Neural progenitor cell (in vitro differentiated cells): ENCODE data around the gene TFDP1. TPM values are rescaled to one million over a fixed set of nuclear protein-coding genes. Genes with fewer than 3 reads are reported as not detected.

Source experiments
- DNase-seq: peaks from one replicate; pipeline ENCODE4 v3.0.0-alpha.2; 2016; ENCODE audit warnings: low spot score
- H2AFZ ChIP-seq: fragments of 200-600 bp; sonication (generic); replicated peaks from 2 replicates; pipeline ENCODE4 v1.6.1; 2016; ENCODE audit warnings: antibody characterized with exemption
- H3F3A ChIP-seq: fragments of 200-600 bp; sonication (generic); 2 replicates; pipeline ENCODE4 v1.6.1; 2016; ENCODE audit warnings: antibody characterized with exemption, low read depth
- H3K27ac ChIP-seq: fragments of 200-600 bp; sonication (generic); 2 replicates; pipeline ENCODE4 v1.5.1; 2016; ENCODE audit warnings: mild to moderate bottlenecking
- H3K27me3 ChIP-seq: fragments of 200-600 bp; sonication (generic); 2 replicates; pipeline ENCODE4 v1.6.1; 2016; ENCODE audit warnings: mild to moderate bottlenecking, moderate library complexity
- H3K36me3 ChIP-seq: fragments of 200-600 bp; sonication (generic); 2 replicates; pipeline ENCODE4 v1.5.1; 2016
- H3K4me1 ChIP-seq: fragments of 200-600 bp; sonication (generic); 2 replicates; pipeline ENCODE4 v1.6.1; 2016; ENCODE audit warnings: mixed run types
- H3K4me2 ChIP-seq: fragments of 200-600 bp; sonication (generic); 2 replicates; pipeline ENCODE4 v1.6.1; 2016
- H3K4me3 ChIP-seq: fragments of 200-600 bp; sonication (generic); 2 replicates; pipeline ENCODE4 v1.5.1; 2016
- H3K79me2 ChIP-seq: fragments of 200-600 bp; sonication (generic); 2 replicates; pipeline ENCODE4 v1.6.1; 2016; ENCODE audit warnings: low read depth
- H3K9ac ChIP-seq: fragments of 200-600 bp; sonication (generic); 2 replicates; pipeline ENCODE4 v1.6.1; 2016
- H3K9me3 ChIP-seq: fragments of 200-600 bp; sonication (generic); 2 replicates; pipeline ENCODE4 v1.5.1; 2016; ENCODE audit warnings: low read depth
- H4K20me1 ChIP-seq: fragments of 200-600 bp; sonication (generic); 2 replicates; pipeline ENCODE4 v1.6.1; 2016; ENCODE audit warnings: low read depth
- H3K27ac Mint-ChIP-seq: 3 replicates; pipeline ENCODE4 v1.8.0; 2021; ENCODE audit warnings: mixed read lengths
- H3K27me3 Mint-ChIP-seq: 2 replicates; pipeline ENCODE4 v1.8.0; 2022; ENCODE audit warnings: low read depth, mild to moderate bottlenecking, inconsistent platforms, moderate library complexity, mixed read lengths; ENCODE audit not compliant: insufficient read depth
- H3K36me3 Mint-ChIP-seq: 3 replicates; pipeline ENCODE4 v1.8.0; 2021; ENCODE audit warnings: mixed read lengths
- H3K4me1 Mint-ChIP-seq: 3 replicates; pipeline ENCODE4 v1.8.0; 2021; ENCODE audit warnings: mixed read lengths
- H3K4me3 Mint-ChIP-seq: 3 replicates; pipeline ENCODE4 v1.8.0; 2021; ENCODE audit warnings: mild to moderate bottlenecking, moderate library complexity, mixed read lengths
- H3K9me3 Mint-ChIP-seq: 3 replicates; pipeline ENCODE4 v1.8.0; 2020; ENCODE audit warnings: mixed read lengths
- CTCF ChIP-seq: fragments of 200-600 bp; sonication (generic); IDR thresholded peaks from 2 replicates; pipeline ENCODE4 v1.5.1; 2017; ENCODE audit warnings: antibody characterized with exemption, mild to moderate bottlenecking
- EZH2 ChIP-seq: fragments of 200-600 bp; sonication (generic); IDR thresholded peaks from 2 replicates; pipeline ENCODE4 v1.6.1; 2017; ENCODE audit warnings: antibody characterized with exemption, mild to moderate bottlenecking, moderate library complexity
- EZH2phosphoT487 ChIP-seq: fragments of 200-600 bp; sonication (generic); IDR thresholded peaks from 2 replicates; pipeline ENCODE4 v1.6.1; 2017; ENCODE audit warnings: antibody characterized with exemption
- total RNA-seq: library from RNA; depleted of rRNA; stranded (reverse); fragments of >200 nt; gene quantifications from 2 replicates; pipeline ENCODE4 v1.2.3, GENCODE V29; 2015; ENCODE audit warnings: low replicate concordance

The TFDP1 gene
- total RNA-seq, 1 donor from 2014 or later: 88.6 TPM

- H3K36me3 Mint-ChIP-seq: peaks cover 59% of the 10 kb centered on the region
- Histone ChIP-seq H3F3A (no peaks in the 10 kb centered on the region), H4K20me1 (no peaks in the 10 kb centered on the region), H3K27me3 (no peaks in the 10 kb centered on the region), H3K27ac (no peak overlapping the region), H3K9me3 (peaks cover 24% of the 10 kb centered on the region), H3K4me3 (no peak overlapping the region), H3K4me1 (no peaks in the 10 kb centered on the region), H3K79me2 (no peaks in the 10 kb centered on the region), H3K4me2 (no peak overlapping the region), H3K36me3 (peaks cover 28% of the 10 kb centered on the region), H3K9ac (no peak overlapping the region), H2AFZ (no peak overlapping the region)
- H3K9me3 Mint-ChIP-seq: peaks cover 7% of the 10 kb centered on the region
- DNase-seq: no peak
- H3K27ac Mint-ChIP-seq: no peak overlapping the region
- no peak overlapping the region for H3K4me3 Mint-ChIP-seq
- TF ChIP-seq EZH2phosphoT487: no peak
- TF ChIP-seq EZH2: no peak
- H3K27me3 Mint-ChIP-seq: peaks cover under 1% of the 10 kb centered on the region
- no peaks in the 10 kb centered on the region for H3K4me1 Mint-ChIP-seq
Measured at GRCh38 chr13:113642563-113642962, 58.0 kb downstream of the TFDP1 start.

GRCh38 chr13:113643593-113643992 is 59.0 kb downstream of the TFDP1 start:
- H3K4me2 ChIP-seq: no peak overlapping the region
- peaks cover 2% of the 10 kb centered on the region for H3K27me3 Mint-ChIP-seq
- no peak for DNase-seq
- H3K79me2 ChIP-seq: no peaks in the 10 kb centered on the region
- H3K4me3 ChIP-seq: no peak overlapping the region
- H3K36me3 ChIP-seq: peaks cover 28% of the 10 kb centered on the region
- no peaks in the 10 kb centered on the region for H3F3A ChIP-seq
- no peak overlapping the region for H2AFZ ChIP-seq
- peaks cover 24% of the 10 kb centered on the region for H3K9me3 ChIP-seq
- no peak overlapping the region for H3K9ac ChIP-seq
- no peaks in the 10 kb centered on the region for H3K4me1 ChIP-seq
- no peak overlapping the region for H3K4me3 Mint-ChIP-seq
- H3K27ac Mint-ChIP-seq: no peak overlapping the region
- no peak overlapping the region for H3K27ac ChIP-seq
- no peaks in the 10 kb centered on the region for H4K20me1 ChIP-seq
- no peaks in the 10 kb centered on the region for H3K27me3 ChIP-seq
- peaks cover 7% of the 10 kb centered on the region for H3K9me3 Mint-ChIP-seq
- TF ChIP-seq EZH2phosphoT487 (no peak), EZH2 (no peak), CTCF (no peak)
- H3K4me1 Mint-ChIP-seq: no peaks in the 10 kb centered on the region
- H3K36me3 Mint-ChIP-seq: peaks cover 55% of the 10 kb centered on the region

- Histone ChIP-seq H3K9ac (no peak overlapping the region), H3K36me3 (peaks cover 28% of the 10 kb centered on the region), H2AFZ (no peak overlapping the region), H4K20me1 (no peaks in the 10 kb centered on the region), H3K79me2 (no peaks in the 10 kb centered on the region), H3K27ac (no peak overlapping the region), H3F3A (no peaks in the 10 kb centered on the region), H3K4me3 (no peak overlapping the region), H3K4me1 (no peaks in the 10 kb centered on the region), H3K27me3 (no peaks in the 10 kb centered on the region), H3K9me3 (peaks cover 24% of the 10 kb centered on the region), H3K4me2 (no peak overlapping the region)
- Mint-ChIP-seq H3K4me1 (peaks cover 4% of the 10 kb centered on the region), H3K27ac (no peak overlapping the region), H3K9me3 (peaks cover 7% of the 10 kb centered on the region), H3K27me3 (peaks cover 4% of the 10 kb centered on the region), H3K4me3 (no peak overlapping the region), H3K36me3 (peaks cover 48% of the 10 kb centered on the region)
- no peak for DNase-seq
- TF ChIP-seq CTCF: no peak
- no peak for TF ChIP-seq EZH2phosphoT487
- no peak for TF ChIP-seq EZH2
Measured at GRCh38 chr13:113644800-113645199, 60.2 kb downstream of the TFDP1 start.

- H4K20me1 ChIP-seq: no peaks in the 10 kb centered on the region
- H3K36me3 Mint-ChIP-seq: peaks cover 43% of the 10 kb centered on the region
Measured at GRCh38 chr13:113645329-113645728, 60.8 kb downstream of the TFDP1 start.

More at GRCh38 chr13:113645329-113645728, 60.8 kb downstream of the TFDP1 start:
- Histone ChIP-seq H3K9ac (no peak overlapping the region), H3K36me3 (peaks cover 27% of the 10 kb centered on the region), H3K27me3 (no peaks in the 10 kb centered on the region), H3K4me1 (no peaks in the 10 kb centered on the region), H2AFZ (no peak overlapping the region), H3K4me2 (no peak overlapping the region), H3K9me3 (peaks cover 24% of the 10 kb centered on the region), H3K79me2 (no peaks in the 10 kb centered on the region), H3K4me3 (no peak overlapping the region), H3F3A (no peaks in the 10 kb centered on the region), H3K27ac (no peak overlapping the region)
- Mint-ChIP-seq H3K27ac (no peak overlapping the region), H3K4me3 (no peak overlapping the region), H3K4me1 (peaks cover 6% of the 10 kb centered on the region), H3K9me3 (peaks cover 7% of the 10 kb centered on the region), H3K27me3 (peaks cover 4% of the 10 kb centered on the region)
- TF ChIP-seq CTCF: no peak
- TF ChIP-seq EZH2: no peak
- no peak for TF ChIP-seq EZH2phosphoT487
- no peak for DNase-seq
